HEK293 (cell line): ENCODE data around the gene POLR1D.

ENCODE experiments used
- CTCF ChIA-PET: fragments of 350-600 bp; formaldehyde crosslinking; extraction: SDS; loops from one replicate; lab custom pipeline; 2021; ENCODE audit warnings: antibody characterized with exemption; lab: Yijun Ruan, JAX
- POLR2A ChIA-PET: fragments of 300-600 bp; formaldehyde crosslinking; extraction: SDS; loops from one replicate; lab custom pipeline; 2020; ENCODE audit warnings: antibody characterized with exemption, inconsistent platforms; lab: Yijun Ruan, JAX
- H3K27ac ChIP-seq: fragments of 200-500 bp; sonication (Bioruptor generic); 2 replicates; pipeline ENCODE4 v1.5.1; 2014; ENCODE audit warnings: low read depth, low read length, control low read depth, inconsistent platforms; ENCODE audit errors: extremely low read depth
- H3K36me3 ChIP-seq, 2 experiments: fragments of 200-500 bp in 1 of 2; sonication (Bioruptor generic) in 1 of 2; 1 replicate in 1 of 2; 2 replicates in 1 of 2; pipeline ENCODE4 v1.5.1; 2014 to 2017; ENCODE audit warnings: inconsistent platforms in 2 of 2, low read length in 2 of 2; ENCODE audit not compliant: control insufficient read depth in 2 of 2, insufficient read depth in 1 of 2
- H3K4me1 ChIP-seq: fragments of 200-500 bp; sonication (Bioruptor generic); 2 replicates; pipeline ENCODE4 v1.5.1; 2014; ENCODE audit warnings: mild to moderate bottlenecking, low read length, inconsistent platforms; ENCODE audit not compliant: control insufficient read depth, insufficient read depth
- H3K4me3 ChIP-seq: 2 replicates; pipeline ENCODE4 v1.5.1; 2011; ENCODE audit warnings: low read depth, mild to moderate bottlenecking, control low read depth, low read length, moderate library complexity
- H3K9me3 ChIP-seq: fragments of 200-500 bp; sonication (Bioruptor generic); 2 replicates; pipeline ENCODE4 v1.5.1; 2014; ENCODE audit warnings: low read depth, low read length, inconsistent platforms; ENCODE audit not compliant: control insufficient read depth, insufficient read depth
- EGR2 ChIP-seq: fragments of 450-650 bp; formaldehyde crosslinking; IDR thresholded peaks from 2 replicates; pipeline ENCODE4 v1.5.1; 2016; ENCODE audit warnings: low read depth, missing biosample characterization, missing genetic modification characterization
- HOXA7 ChIP-seq: sonication (generic); formaldehyde crosslinking; IDR thresholded peaks from 2 replicates; pipeline ENCODE4 v1.8.1; 2022; ENCODE audit warnings: missing genetic modification reagents, borderline replicate concordance
- KLF7 ChIP-seq: fragments of 450-650 bp; formaldehyde crosslinking; IDR thresholded peaks from 2 replicates; pipeline ENCODE4 v1.5.1; 2016; ENCODE audit warnings: missing biosample characterization, missing genetic modification characterization, borderline replicate concordance
- SCRT1 ChIP-seq: fragments of 450-650 bp; formaldehyde crosslinking; IDR thresholded peaks from 2 replicates; pipeline ENCODE4 v1.5.1; 2016; ENCODE audit warnings: missing biosample characterization, missing genetic modification characterization, borderline replicate concordance
- SCRT2 ChIP-seq: fragments of 450-650 bp; formaldehyde crosslinking; IDR thresholded peaks from 2 replicates; pipeline ENCODE4 v1.5.1; 2016; ENCODE audit warnings: missing biosample characterization, missing genetic modification characterization
- ZBTB8A ChIP-seq: fragments of 450-650 bp; formaldehyde crosslinking; IDR thresholded peaks from 2 replicates; pipeline ENCODE4 v1.5.1; 2016; ENCODE audit warnings: missing biosample characterization, missing genetic modification characterization
- ZNF140 ChIP-seq: fragments of 450-650 bp; formaldehyde crosslinking; IDR thresholded peaks from 2 replicates; pipeline ENCODE4 v1.5.1; 2016; ENCODE audit warnings: missing biosample characterization, missing genetic modification characterization
- ZNF148 ChIP-seq: fragments of 450-650 bp; formaldehyde crosslinking; IDR thresholded peaks from 2 replicates; pipeline ENCODE4 v1.5.0; 2017; ENCODE audit warnings: missing biosample characterization, missing genetic modification characterization, borderline replicate concordance
- ZNF157 ChIP-seq: fragments of 450-650 bp; formaldehyde crosslinking; IDR thresholded peaks from 2 replicates; pipeline ENCODE4 v1.5.1; 2016; ENCODE audit warnings: missing biosample characterization, missing genetic modification characterization
- ZNF175 ChIP-seq: fragments of 450-650 bp; formaldehyde crosslinking; IDR thresholded peaks from 2 replicates; pipeline ENCODE4 v1.5.1; 2016; ENCODE audit warnings: missing biosample characterization, missing genetic modification characterization
- ZNF266 ChIP-seq: fragments of 450-650 bp; formaldehyde crosslinking; IDR thresholded peaks from 2 replicates; pipeline ENCODE4 v1.5.1; 2016; ENCODE audit warnings: missing biosample characterization, missing genetic modification characterization, low read depth
- ZNF366 ChIP-seq: fragments of 450-650 bp; formaldehyde crosslinking; conservative IDR thresholded peaks from 2 replicates; pipeline ENCODE4 v1.5.1; 2016; ENCODE audit warnings: missing biosample characterization, missing genetic modification characterization
- ZNF37A ChIP-seq: fragments of 450-650 bp; IDR thresholded peaks from 2 replicates; pipeline ENCODE4 v1.5.1; 2018; ENCODE audit warnings: missing biosample characterization, missing genetic modification characterization
- ZNF558 ChIP-seq: fragments of 450-650 bp; formaldehyde crosslinking; IDR thresholded peaks from 2 replicates; pipeline ENCODE4 v1.5.1; 2016; ENCODE audit warnings: missing biosample characterization, missing genetic modification characterization
- ZNF791 ChIP-seq: fragments of 450-650 bp; formaldehyde crosslinking; IDR thresholded peaks from 2 replicates; pipeline ENCODE4 v1.5.1; 2016; ENCODE audit warnings: missing biosample characterization, missing genetic modification characterization
- TF ChIP-seq, protein P1 (sequence below): fragments of 450-650 bp; formaldehyde crosslinking; IDR thresholded peaks from 2 replicates; pipeline ENCODE4 v1.5.1; 2016; ENCODE audit warnings: missing biosample characterization, missing genetic modification characterization
- TF ChIP-seq, protein P2 (sequence below): fragments of 450-650 bp; formaldehyde crosslinking; IDR thresholded peaks from 2 replicates; pipeline ENCODE4 v1.5.1; 2016; ENCODE audit warnings: missing biosample characterization, missing genetic modification characterization, borderline replicate concordance
- TF ChIP-seq, protein P3 (sequence below): IDR thresholded peaks from 2 replicates; pipeline ENCODE4 v1.6.1; 2011; ENCODE audit warnings: mild to moderate bottlenecking, low read depth, low read length, borderline replicate concordance
- TF ChIP-seq, protein P4 (sequence below): fragments of 450-650 bp; IDR thresholded peaks from 2 replicates; pipeline ENCODE4 v1.5.1; 2018; ENCODE audit warnings: missing biosample characterization, missing genetic modification characterization

The POLR1D gene

DNA sequence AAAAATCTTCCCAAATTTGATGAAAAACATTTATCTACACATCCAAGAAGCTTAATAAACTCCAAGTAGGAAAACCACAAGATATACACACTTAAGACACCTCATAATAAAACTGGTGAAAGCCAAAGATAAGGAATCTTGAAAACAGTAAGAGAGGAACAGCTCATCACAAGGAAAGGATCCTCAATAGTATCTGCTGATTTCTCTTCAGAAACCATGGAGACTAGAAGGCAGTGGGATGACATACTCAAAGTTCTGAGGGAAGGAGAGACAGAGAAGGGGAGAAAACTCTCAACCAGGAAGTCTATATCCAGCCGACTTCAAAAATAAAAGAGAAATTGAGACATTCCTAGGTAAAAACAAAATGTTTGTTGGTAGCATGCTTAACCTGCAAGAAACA, 47.0 kb upstream of the POLR1D start:
- POLR2A ChIA-PET: no interaction called here
- peaks cover 10% of the 10 kb centered on the region; the same call in 1 of the 2 replicates for H3K4me1 ChIP-seq
- H3K4me3 ChIP-seq: no peak overlapping the region
- no peaks in the 10 kb centered on the region for H3K36me3 ChIP-seq
- CTCF ChIA-PET: interaction anchor here (0.6 kb wide), 1 partner anchor 10 kb away, joined by 3 read pairs; no protein-coding TSS in a partner anchor
- H3K27ac ChIP-seq: no peak overlapping the region
- no peaks in the 10 kb centered on the region for H3K9me3 ChIP-seq
- peak; percentile 47 for TF ChIP-seq ZNF558 (tag by site-specific recombination)
- TF ChIP-seq, protein P1, sequence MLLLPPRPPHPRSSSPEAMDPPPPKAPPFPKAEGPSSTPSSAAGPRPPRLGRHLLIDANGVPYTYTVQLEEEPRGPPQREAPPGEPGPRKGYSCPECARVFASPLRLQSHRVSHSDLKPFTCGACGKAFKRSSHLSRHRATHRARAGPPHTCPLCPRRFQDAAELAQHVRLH (tag by site-specific recombination): no peak

- Histone ChIP-seq H3K36me3 (no peaks in the 10 kb centered on the region), H3K4me3 (no peak overlapping the region), H3K27ac (no peak overlapping the region), H3K9me3 (no peaks in the 10 kb centered on the region), H3K4me1 (peaks cover 5% of the 10 kb centered on the region; the same call in 1 of the 2 replicates)
- CTCF ChIA-PET: no interaction called here
- TF ChIP-seq ZNF791 (tag by site-specific recombination): no peak
- TF ChIP-seq SCRT1 (tag by site-specific recombination): peak; percentile 87
- TF ChIP-seq ZNF140 (tag by site-specific recombination): no peak
- no peak for TF ChIP-seq ZNF37A (tag by site-specific recombination)
- TF ChIP-seq SCRT2: peak; percentile 98
- TF ChIP-seq, protein P2, sequence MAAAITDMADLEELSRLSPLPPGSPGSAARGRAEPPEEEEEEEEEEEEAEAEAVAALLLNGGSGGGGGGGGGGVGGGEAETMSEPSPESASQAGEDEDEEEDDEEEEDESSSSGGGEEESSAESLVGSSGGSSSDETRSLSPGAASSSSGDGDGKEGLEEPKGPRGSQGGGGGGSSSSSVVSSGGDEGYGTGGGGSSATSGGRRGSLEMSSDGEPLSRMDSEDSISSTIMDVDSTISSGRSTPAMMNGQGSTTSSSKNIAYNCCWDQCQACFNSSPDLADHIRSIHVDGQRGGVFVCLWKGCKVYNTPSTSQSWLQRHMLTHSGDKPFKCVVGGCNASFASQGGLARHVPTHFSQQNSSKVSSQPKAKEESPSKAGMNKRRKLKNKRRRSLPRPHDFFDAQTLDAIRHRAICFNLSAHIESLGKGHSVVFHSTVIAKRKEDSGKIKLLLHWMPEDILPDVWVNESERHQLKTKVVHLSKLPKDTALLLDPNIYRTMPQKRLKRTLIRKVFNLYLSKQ (tag by site-specific recombination): no peak
- TF ChIP-seq EGR2: no peak
- POLR2A ChIA-PET: no interaction called here
Measured at GRCh38 chr13:27578121-27579030, 43.3 kb upstream of the POLR1D start.

DNA sequence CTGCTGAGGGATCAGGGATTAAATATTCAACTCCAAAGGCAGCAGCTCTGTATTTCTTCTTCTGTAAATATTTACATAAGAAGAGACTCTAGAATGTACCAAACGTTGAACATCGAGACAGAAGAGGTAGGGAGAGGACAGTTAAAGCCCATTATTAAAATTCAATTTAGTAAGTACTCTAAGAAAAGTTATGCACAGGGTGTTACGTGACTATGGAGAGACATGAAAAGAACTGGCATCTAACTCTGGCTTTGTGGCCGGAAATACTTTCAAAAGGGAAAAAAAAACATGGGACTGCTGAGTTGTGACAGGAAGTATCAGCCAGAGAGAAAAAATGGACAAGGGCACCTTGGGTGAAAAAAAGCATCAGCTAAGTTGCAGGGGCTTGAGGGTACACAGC, 38.0 kb upstream of the POLR1D start:
- CTCF ChIA-PET: no interaction called here
- TF ChIP-seq ZNF157 (tag by site-specific recombination) (no peak), ZNF558 (tag by site-specific recombination) (no peak), HOXA7 (CRISPR knock-in tag) (no peak), KLF7 (no peak)
- TF ChIP-seq, protein P3, sequence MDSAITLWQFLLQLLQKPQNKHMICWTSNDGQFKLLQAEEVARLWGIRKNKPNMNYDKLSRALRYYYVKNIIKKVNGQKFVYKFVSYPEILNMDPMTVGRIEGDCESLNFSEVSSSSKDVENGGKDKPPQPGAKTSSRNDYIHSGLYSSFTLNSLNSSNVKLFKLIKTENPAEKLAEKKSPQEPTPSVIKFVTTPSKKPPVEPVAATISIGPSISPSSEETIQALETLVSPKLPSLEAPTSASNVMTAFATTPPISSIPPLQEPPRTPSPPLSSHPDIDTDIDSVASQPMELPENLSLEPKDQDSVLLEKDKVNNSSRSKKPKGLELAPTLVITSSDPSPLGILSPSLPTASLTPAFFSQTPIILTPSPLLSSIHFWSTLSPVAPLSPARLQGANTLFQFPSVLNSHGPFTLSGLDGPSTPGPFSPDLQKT: no peak
- TF ChIP-seq, all 188 proteins: peak for 0
- no peak overlapping the region for H3K4me3 ChIP-seq
- no peaks in the 10 kb centered on the region for H3K36me3 ChIP-seq
- peaks cover 3% of the 10 kb centered on the region; the same call in 1 of the 2 replicates for H3K4me1 ChIP-seq
- no peaks in the 10 kb centered on the region for H3K9me3 ChIP-seq
- POLR2A ChIA-PET: no interaction called here
- no peak overlapping the region for H3K27ac ChIP-seq

GRCh38 chr13:27587095-27587746, 34.5 kb upstream of the POLR1D start:
- no peak overlapping the region for H3K27ac ChIP-seq
- H3K4me3 ChIP-seq: no peak overlapping the region
- no peaks in the 10 kb centered on the region for H3K4me1 ChIP-seq
- no peaks in the 10 kb centered on the region for H3K36me3 ChIP-seq
- H3K9me3 ChIP-seq: no peaks in the 10 kb centered on the region
- POLR2A ChIA-PET: no interaction called here
- CTCF ChIA-PET: interaction anchor here (1.1 kb wide), 1 partner anchor 239 kb away, joined by 3 read pairs; no protein-coding TSS in a partner anchor
- TF ChIP-seq ZBTB8A (tag by site-specific recombination) (no peak), ZNF175 (tag by site-specific recombination) (no peak), ZNF148 (tag by site-specific recombination) (no peak), ZNF266 (no peak), ZNF366 (tag by site-specific recombination) (no peak)
- TF ChIP-seq, protein P4, sequence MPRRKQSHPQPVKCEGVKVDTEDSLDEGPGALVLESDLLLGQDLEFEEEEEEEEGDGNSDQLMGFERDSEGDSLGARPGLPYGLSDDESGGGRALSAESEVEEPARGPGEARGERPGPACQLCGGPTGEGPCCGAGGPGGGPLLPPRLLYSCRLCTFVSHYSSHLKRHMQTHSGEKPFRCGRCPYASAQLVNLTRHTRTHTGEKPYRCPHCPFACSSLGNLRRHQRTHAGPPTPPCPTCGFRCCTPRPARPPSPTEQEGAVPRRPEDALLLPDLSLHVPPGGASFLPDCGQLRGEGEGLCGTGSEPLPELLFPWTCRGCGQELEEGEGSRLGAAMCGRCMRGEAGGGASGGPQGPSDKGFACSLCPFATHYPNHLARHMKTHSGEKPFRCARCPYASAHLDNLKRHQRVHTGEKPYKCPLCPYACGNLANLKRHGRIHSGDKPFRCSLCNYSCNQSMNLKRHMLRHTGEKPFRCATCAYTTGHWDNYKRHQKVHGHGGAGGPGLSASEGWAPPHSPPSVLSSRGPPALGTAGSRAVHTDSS (tag by site-specific recombination): no peak
